Liver (tissue), 9 donors: Measurements from ENCODE around the gene SHISAL1. TPM values are rescaled to one million over a fixed set of nuclear protein-coding genes. Genes with fewer than 3 reads are reported as not detected.

Source experiments
- DNase-seq: peaks from one replicate; pipeline ENCODE4 v3.0.0-alpha.2; 2017; ENCODE audit warnings: low spot score
- H3K27ac ChIP-seq, 2 donors: one replicate each; pipeline ENCODE4 v1.7.0; 2013; ENCODE audit warnings: inconsistent platforms in 2 of 2, low read length in 2 of 2, control low read depth in 1 of 2, low read depth in 1 of 2, mild to moderate bottlenecking in 1 of 2
- H3K27me3 ChIP-seq, 4 donors: one replicate each; pipeline versions ENCODE4 v1.6.1 to v1.7.0; 2013; ENCODE audit warnings: low read length in 3 of 4, inconsistent platforms in 1 of 4, mild to moderate bottlenecking in 1 of 4, moderate library complexity in 1 of 4; ENCODE audit not compliant: control insufficient read depth in 4 of 4, insufficient read depth in 4 of 4
- H3K36me3 ChIP-seq, 4 donors: one replicate each; pipeline versions ENCODE4 v1.6.1 to v1.7.0; 2013; ENCODE audit warnings: low read length in 3 of 4, mild to moderate bottlenecking in 3 of 4, low read depth in 1 of 4, moderate library complexity in 1 of 4; ENCODE audit not compliant: control insufficient read depth in 4 of 4, insufficient read depth in 3 of 4
- H3K4me1 ChIP-seq, 4 donors: one replicate each; pipeline versions ENCODE4 v1.6.1 to v1.7.0; 2013; ENCODE audit warnings: low read length in 3 of 4, mild to moderate bottlenecking in 3 of 4, moderate library complexity in 1 of 4; ENCODE audit not compliant: control insufficient read depth in 4 of 4, insufficient read depth in 4 of 4
- H3K4me3 ChIP-seq, 3 donors: one replicate each; pipeline versions ENCODE4 v1.6.1 to v1.7.0; 2013; ENCODE audit warnings: low read length in 3 of 3, control low read depth in 1 of 3, low read depth in 1 of 3, mild to moderate bottlenecking in 1 of 3
- H3K9ac ChIP-seq, 2 donors: one replicate each; pipeline ENCODE4 v1.7.0; 2013; ENCODE audit warnings: low read length in 2 of 2, mild to moderate bottlenecking in 2 of 2, moderate library complexity in 2 of 2, control low read depth in 1 of 2, low read depth in 1 of 2
- H3K9me3 ChIP-seq, 4 donors: one replicate each; pipeline versions ENCODE4 v1.6.1 to v1.7.0; 2013; ENCODE audit warnings: low read length in 3 of 4; ENCODE audit not compliant: control insufficient read depth in 4 of 4
- CTCF ChIP-seq: fragments of 150-350 bp; IDR thresholded peaks from 2 replicates; pipeline ENCODE4 v1.5.1; 2017; ENCODE audit warnings: improper control_type of control experiment, low read depth, low read length; ENCODE audit not compliant: missing input control
- FOXA1 ChIP-seq: IDR thresholded peaks from 2 replicates; pipeline ENCODE4 v1.6.1; 2016; ENCODE audit warnings: antibody characterized with exemption
- GABPA ChIP-seq, 2 donors: IDR thresholded peaks in 1 of 2; conservative IDR thresholded peaks in 1 of 2; 2 replicates each; pipeline ENCODE4 v1.6.1; 2016; ENCODE audit warnings: antibody characterized with exemption in 2 of 2, mild to moderate bottlenecking in 1 of 2, moderate library complexity in 1 of 2
- HNF4A ChIP-seq, 2 donors: conservative IDR thresholded peaks; 2 replicates each; pipeline ENCODE4 v1.6.1; 2016; ENCODE audit warnings: antibody characterized with exemption in 2 of 2, mild to moderate bottlenecking in 2 of 2
- HNF4G ChIP-seq: IDR thresholded peaks from 2 replicates; pipeline ENCODE4 v1.6.1; 2016; ENCODE audit warnings: antibody characterized with exemption
- JUND ChIP-seq, 2 donors: IDR thresholded peaks; 2 replicates each; pipeline ENCODE4 v1.6.1; 2016; ENCODE audit warnings: antibody characterized with exemption in 2 of 2
- NR2F2 ChIP-seq: IDR thresholded peaks from 2 replicates; pipeline ENCODE4 v1.6.1; 2016; ENCODE audit warnings: antibody characterized with exemption
- RAD21 ChIP-seq, 2 donors: IDR thresholded peaks; 2 replicates each; pipeline ENCODE4 v1.6.1; 2016; ENCODE audit warnings: antibody characterized with exemption in 2 of 2, mild to moderate bottlenecking in 2 of 2
- REST ChIP-seq: IDR thresholded peaks from 2 replicates; pipeline ENCODE4 v1.6.1; 2016; ENCODE audit warnings: antibody characterized with exemption, mild to moderate bottlenecking
- RXRA ChIP-seq, 2 donors: IDR thresholded peaks; 2 replicates each; pipeline ENCODE4 v1.6.1; 2017 to 2018; ENCODE audit warnings: antibody characterized with exemption in 2 of 2, mild to moderate bottlenecking in 1 of 2
- SP1 ChIP-seq: IDR thresholded peaks from 2 replicates; pipeline ENCODE4 v1.6.1; 2018; ENCODE audit warnings: antibody characterized with exemption, mild to moderate bottlenecking
- TAF1 ChIP-seq: conservative IDR thresholded peaks from 2 replicates; pipeline ENCODE4 v1.6.1; 2016; ENCODE audit warnings: antibody characterized with exemption, mild to moderate bottlenecking
- YY1 ChIP-seq: IDR thresholded peaks from 2 replicates; pipeline ENCODE4 v1.6.1; 2016; ENCODE audit warnings: antibody characterized with exemption, mild to moderate bottlenecking
- WGBS: extraction: QIAGEN DNeasy Blood & Tissue Kit; methylation state at CpG from one replicate; pipeline ENCODE4 v1.1.7; 2013; 5-methylcytosine and 5-hydroxymethylcytosine counted together
- polyA plus RNA-seq, 2 donors: library from polyadenylated mRNA; stranded (reverse) in 1 of 2; unstranded in 1 of 2; fragments of 200-250 nt in 1 of 2; fragments of >200 nt in 1 of 2; fragmentation: Nextera tagmentation in 1 of 2; extraction: Ambion mirVana in 1 of 2; gene quantifications; one replicate each; pipeline versions ENCODE4 v1.2.1 to v1.2.3, GENCODE V29; 2013 to 2015
- total RNA-seq, 2 donors: library from RNA; depleted of rRNA; stranded (reverse); fragments of >200 nt; gene quantifications; one replicate each; pipeline ENCODE4 v1.2.3, GENCODE V29; 2014
- TF ChIP-seq, protein P1 (sequence below): IDR thresholded peaks from 2 replicates; pipeline ENCODE4 v1.6.1; 2016; ENCODE audit warnings: antibody characterized with exemption
- TF ChIP-seq, protein P2 (sequence below): IDR thresholded peaks from 2 replicates; pipeline ENCODE4 v1.6.1; 2016; ENCODE audit warnings: antibody characterized with exemption
- donor health status: healthy.
- donor health status: healthy.
- donor health status: healthy.
- donor health status: healthy.
- donor health status: healthy.

Gene SHISAL1
- total and polyA plus RNA-seq, 4 donors, result 0.07 to 0.17 (median 0.13) TPM

DNA sequence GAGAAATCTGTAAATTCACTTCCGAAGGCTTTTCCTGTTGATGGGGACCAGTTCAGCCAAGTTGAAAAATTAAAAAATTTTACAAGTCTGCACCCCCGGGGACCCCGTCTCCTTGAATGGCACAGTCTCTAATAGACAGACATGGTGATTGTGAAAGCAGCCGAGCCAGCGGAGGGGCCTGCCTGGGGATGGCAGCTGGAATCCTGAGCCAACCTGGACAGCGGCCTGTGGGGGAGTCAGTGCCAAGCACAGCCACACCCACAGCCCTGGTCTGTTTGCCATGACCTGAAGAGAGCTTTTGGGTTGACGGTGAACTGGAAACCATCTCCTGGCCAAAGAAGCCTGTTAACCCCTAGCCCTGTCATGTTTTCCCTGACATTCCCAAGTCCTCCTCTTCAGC, 67.3 kb downstream of the SHISAL1 start:
- no peak for DNase-seq
- TF ChIP-seq TAF1, result no peak
- no peak for TF ChIP-seq SP1
- no peak for TF ChIP-seq REST
- TF ChIP-seq RXRA (IDR thresholded peaks at IDR 0.05), result no peak
- TF ChIP-seq GABPA (IDR thresholded peaks at IDR 0.05 in 1 of 2, conservative IDR thresholded peaks at IDR 0.05 in 1 of 2), result no peak
- no peak for TF ChIP-seq FOXA1
- TF ChIP-seq, protein P1, sequence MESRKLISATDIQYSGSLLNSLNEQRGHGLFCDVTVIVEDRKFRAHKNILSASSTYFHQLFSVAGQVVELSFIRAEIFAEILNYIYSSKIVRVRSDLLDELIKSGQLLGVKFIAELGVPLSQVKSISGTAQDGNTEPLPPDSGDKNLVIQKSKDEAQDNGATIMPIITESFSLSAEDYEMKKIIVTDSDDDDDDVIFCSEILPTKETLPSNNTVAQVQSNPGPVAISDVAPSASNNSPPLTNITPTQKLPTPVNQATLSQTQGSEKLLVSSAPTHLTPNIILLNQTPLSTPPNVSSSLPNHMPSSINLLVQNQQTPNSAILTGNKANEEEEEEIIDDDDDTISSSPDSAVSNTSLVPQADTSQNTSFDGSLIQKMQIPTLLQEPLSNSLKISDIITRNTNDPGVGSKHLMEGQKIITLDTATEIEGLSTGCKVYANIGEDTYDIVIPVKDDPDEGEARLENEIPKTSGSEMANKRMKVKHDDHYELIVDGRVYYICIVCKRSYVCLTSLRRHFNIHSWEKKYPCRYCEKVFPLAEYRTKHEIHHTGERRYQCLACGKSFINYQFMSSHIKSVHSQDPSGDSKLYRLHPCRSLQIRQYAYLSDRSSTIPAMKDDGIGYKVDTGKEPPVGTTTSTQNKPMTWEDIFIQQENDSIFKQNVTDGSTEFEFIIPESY, result no peak
- TF ChIP-seq RAD21 (IDR thresholded peaks at IDR 0.05), result no peak
- no peak for TF ChIP-seq HNF4A (conservative IDR thresholded peaks at IDR 0.05)
- TF ChIP-seq HNF4G, result no peak
- TF ChIP-seq NR2F2, result no peak
- TF ChIP-seq, protein P2, sequence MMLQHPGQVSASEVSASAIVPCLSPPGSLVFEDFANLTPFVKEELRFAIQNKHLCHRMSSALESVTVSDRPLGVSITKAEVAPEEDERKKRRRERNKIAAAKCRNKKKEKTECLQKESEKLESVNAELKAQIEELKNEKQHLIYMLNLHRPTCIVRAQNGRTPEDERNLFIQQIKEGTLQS, result no peak
- no peak for TF ChIP-seq CTCF
- H3K4me1 ChIP-seq, result no peaks in the 10 kb centered on the region
- H3K9ac ChIP-seq, result no peak overlapping the region
- no peak overlapping the region for H3K27ac ChIP-seq
- H3K27me3 ChIP-seq, result peaks cover 0 to 4% (median 0%) of the 10 kb centered on the region in 4 donors
- peaks cover 2 to 8% (median 6%) of the 10 kb centered on the region in 4 donors for H3K9me3 ChIP-seq
- no peaks in the 10 kb centered on the region for H3K36me3 ChIP-seq
- H3K4me3 ChIP-seq, result no peak overlapping the region
- 64% methylated on average over 7 of the region's 7 CpGs for WGBS

- no peaks in the 10 kb centered on the region for H3K36me3 ChIP-seq
- no peak overlapping the region for H3K27ac ChIP-seq
- H3K4me1 ChIP-seq, result no peaks in the 10 kb centered on the region
- TF ChIP-seq YY1, result no peak
- no peak for TF ChIP-seq NR2F2
- TF ChIP-seq HNF4A (conservative IDR thresholded peaks at IDR 0.05), result no peak
- TF ChIP-seq, protein P1, result no peak
- no peak for TF ChIP-seq TAF1
- no peak for TF ChIP-seq JUND (IDR thresholded peaks at IDR 0.05)
- no peak for TF ChIP-seq CTCF
- peaks cover 0 to 4% (median 0%) of the 10 kb centered on the region in 4 donors for H3K9me3 ChIP-seq
- H3K27me3 ChIP-seq, result peaks cover 0 to 4% (median 0%) of the 10 kb centered on the region in 4 donors
- no peak overlapping the region for H3K4me3 ChIP-seq
- H3K9ac ChIP-seq, result no peak overlapping the region
- 70% methylated on average over 9 of the region's 9 CpGs for WGBS
- no peak for DNase-seq
Observed at GRCh38 chr22:44244265-44244822, 68.4 kb downstream of the SHISAL1 start.
